A204.1 (cell line): ENCODE results near the gene ARID1B.
"Not testable (repeated sequence)": the region's sequence is repeated elsewhere in the genome, so short reads cannot be mapped to it uniquely, and the experiment has no call there.

ENCODE experiments used
- FAIRE-seq: peaks from 2 replicates; lab custom pipeline; 2012; peaks lifted over from hg19 to GRCh38; lab: Jason Lieb, UNC

The ARID1B gene

GRCh38 chr6:157134402-157135047 is 357.3 kb downstream of the ARID1B start:
- no peak for FAIRE-seq

GRCh38 chr6:157135691-157136090 is 358.5 kb downstream of the ARID1B start:
- FAIRE-seq: no peak

- FAIRE-seq: no peak
These were observed 360.3 kb downstream of the ARID1B start for GRCh38 chr6:157137501-157137900.

GRCh38 chr6:157139054-157139708 is 362.0 kb downstream of the ARID1B start:
- no peak for FAIRE-seq

GRCh38 chr6:157143171-157143889 is 366.2 kb downstream of the ARID1B start:
- no peak for FAIRE-seq

- no peak for FAIRE-seq
These were observed 367.0 kb downstream of the ARID1B start for GRCh38 chr6:157143890-157144798.

GRCh38 chr6:157144859-157145568 is 367.8 kb downstream of the ARID1B start:
- no peak for FAIRE-seq

- no peak for FAIRE-seq
These were observed 368.6 kb downstream of the ARID1B start for GRCh38 chr6:157145656-157146285.

- FAIRE-seq: not testable (repeated sequence)
These were observed 370.2 kb downstream of the ARID1B start for GRCh38 chr6:157147054-157148026.

- no peak for FAIRE-seq
These were observed 371.5 kb downstream of the ARID1B start for GRCh38 chr6:157148391-157149323.

GRCh38 chr6:157150076-157150475 is 372.9 kb downstream of the ARID1B start:
- FAIRE-seq: no peak

GRCh38 chr6:157151029-157151428 is 373.9 kb downstream of the ARID1B start:
- no peak for FAIRE-seq

- FAIRE-seq: no peak
These were observed 374.8 kb downstream of the ARID1B start for GRCh38 chr6:157151989-157152388.

- no peak for FAIRE-seq
These were observed 375.4 kb downstream of the ARID1B start for GRCh38 chr6:157152556-157152955.

- no peak for FAIRE-seq
These were observed 378.6 kb downstream of the ARID1B start for GRCh38 chr6:157155804-157156203.

GRCh38 chr6:157157258-157157657 is 380.1 kb downstream of the ARID1B start:
- FAIRE-seq: no peak

GRCh38 chr6:157158456-157158855 is 381.3 kb downstream of the ARID1B start:
- FAIRE-seq: no peak

- FAIRE-seq: no peak
These were observed 381.7 kb downstream of the ARID1B start for GRCh38 chr6:157158897-157159296.

GRCh38 chr6:157159348-157159747 is 382.2 kb downstream of the ARID1B start:
- FAIRE-seq: no peak
